A549 (cell line): ENCODE results near the gene ITGBL1. TPM values are rescaled to one million over a fixed set of nuclear protein-coding genes. Genes with fewer than 3 reads are reported as not detected.

Experiments
- ATAC-seq, 2 experiments: fragments of 200-7000 bp in 1 of 2; fragments of >200 bp in 1 of 2; cut with Nextera tagmentation in 1 of 2; cut with Tn5 transposase in 1 of 2; 3 replicates each; pipeline versions ENCODE4 v1.8.0 to v1.9.1; 2018 to 2020; ENCODE audit warnings: mild to moderate bottlenecking in 1 of 2, moderate library complexity in 1 of 2
- CTCF ChIA-PET: fragments of 300-600 bp; sonication (Branson Sonifier 250); formaldehyde crosslinking; extraction: SDS; loops from one replicate; lab custom pipeline; 2021; ENCODE audit warnings: antibody characterized with exemption, inconsistent platforms; lab: Yijun Ruan, JAX
- POLR2A ChIA-PET: fragments of 350-600 bp; formaldehyde crosslinking; extraction: SDS; loops from one replicate; lab custom pipeline; 2021; ENCODE audit warnings: antibody characterized with exemption, inconsistent platforms; lab: Yijun Ruan, JAX
- DNase-seq, 2 experiments: peaks; one replicate each; pipeline versions ENCODE4 v3.0.0 to v3.0.0-alpha.2; 2011 to 2016; ENCODE audit warnings: low read depth in 1 of 2, low spot score in 1 of 2
- FAIRE-seq: peaks from 2 replicates; lab custom pipeline; 2011; peaks lifted over from hg19 to GRCh38; lab: Jason Lieb, UNC
- H3K27ac ChIP-seq, 2 experiments: fragments of >200 bp; sonication (Bioruptor Twin); formaldehyde crosslinking; 3 replicates each; pipeline ENCODE4 v1.5.1; 2016 to 2017
- H3K4me1 ChIP-seq: fragments of >200 bp; sonication (Bioruptor Twin); formaldehyde crosslinking; 3 replicates; pipeline ENCODE4 v1.6.1; 2016
- H3K4me2 ChIP-seq: fragments of >200 bp; sonication (Bioruptor Twin); formaldehyde crosslinking; 3 replicates; pipeline ENCODE4 v1.6.1; 2016
- H3K4me3 ChIP-seq: fragments of >200 bp; sonication (Bioruptor Twin); formaldehyde crosslinking; 3 replicates; pipeline ENCODE4 v1.5.1; 2016
- H3K9me3 ChIP-seq: fragments of >200 bp; sonication (Bioruptor Twin); formaldehyde crosslinking; 3 replicates; pipeline ENCODE4 v1.6.1; 2016
- CEBPB ChIP-seq, 2 experiments: fragments of >200 bp in 1 of 2; sonication (Bioruptor Twin) in 1 of 2; formaldehyde crosslinking in 1 of 2; IDR thresholded peaks; 2 replicates each; pipeline ENCODE4 v1.6.1; 2012 to 2016
- ESRRA ChIP-seq: fragments of 150-350 bp; IDR thresholded peaks from 2 replicates; pipeline ENCODE4 v1.6.1; 2014; ENCODE audit warnings: mild to moderate bottlenecking, low read length, borderline replicate concordance
- FOSB ChIP-seq: fragments of 250-450 bp; sonication (Bioruptor Pico); IDR thresholded peaks from 2 replicates; pipeline ENCODE4 v1.5.0; 2020; ENCODE audit warnings: mild to moderate bottlenecking, moderate library complexity
- HOXA7 ChIP-seq: fragments of 250-450 bp; sonication (Bioruptor Pico); IDR thresholded peaks from 2 replicates; pipeline ENCODE4 v1.5.0; 2020; ENCODE audit warnings: mild to moderate bottlenecking, moderate library complexity
- HOXB5 ChIP-seq: fragments of 250-450 bp; sonication (Bioruptor Pico); IDR thresholded peaks from 2 replicates; pipeline ENCODE4 v1.5.0; 2020; ENCODE audit warnings: mild to moderate bottlenecking, moderate library complexity
- NPAS2 ChIP-seq: fragments of 250-450 bp; sonication (Bioruptor Pico); IDR thresholded peaks from 2 replicates; pipeline ENCODE4 v1.8.0; 2022; ENCODE audit warnings: mild to moderate bottlenecking, moderate library complexity, borderline replicate concordance
- RARB ChIP-seq: fragments of 250-450 bp; sonication (Bioruptor Pico); IDR thresholded peaks from 2 replicates; pipeline ENCODE4 v1.8.0; 2021; ENCODE audit warnings: mild to moderate bottlenecking, moderate library complexity
- RCOR1 ChIP-seq: fragments of 150-350 bp; IDR thresholded peaks from 2 replicates; pipeline ENCODE4 v1.6.1; 2014; ENCODE audit warnings: antibody characterized with exemption, low read length, low read depth
- TFCP2L1 ChIP-seq: fragments of 250-450 bp; sonication (Bioruptor Pico); IDR thresholded peaks from 2 replicates; pipeline ENCODE4 v1.5.0; 2021; ENCODE audit warnings: mild to moderate bottlenecking
- TP53 ChIP-seq: fragments of 250-450 bp; sonication (Bioruptor Pico); IDR thresholded peaks from 2 replicates; pipeline ENCODE4 v1.5.0; 2021; ENCODE audit warnings: mild to moderate bottlenecking, moderate library complexity
- WGBS: methylation state at CpG from one replicate; pipeline ENCODE4 v1.1.6; 2017; ENCODE audit errors: missing lambda C conversion rate; 5-methylcytosine and 5-hydroxymethylcytosine counted together
- polyA plus RNA-seq, 4 experiments: library from polyadenylated mRNA; depleted of rRNA in 3 of 4; stranded (reverse); fragments of >200 nt; fragmentation: RNase III in 1 of 4; extraction: RNeasy Plus Mini Kit Qiagen cat#74134 plus additional on column Dnase treatment in 1 of 4; gene quantifications; 2 replicates in 3 of 4; 3 replicates in 1 of 4; pipeline ENCODE4 v1.2.3, GENCODE V29; 2011 to 2017
- TF ChIP-seq, protein P1 (sequence below): fragments of >200 bp; sonication (Bioruptor Twin); formaldehyde crosslinking; IDR thresholded peaks from 3 replicates; pipeline ENCODE4 v1.5.1; 2016
- TF ChIP-seq, protein P2 (sequence below): fragments of 200-600 bp; sonication (generic); IDR thresholded peaks from 2 replicates; pipeline ENCODE4 v1.6.1; 2016; ENCODE audit warnings: antibody characterized with exemption, mild to moderate bottlenecking, moderate library complexity
- TF ChIP-seq, protein P3 (sequence below): IDR thresholded peaks from 2 replicates; pipeline ENCODE4 v1.6.1; 2012

Gene ITGBL1
- polyA plus RNA-seq, 2 of the 4 experiments (the other 2 are of a cell fraction): 0.40 to 1.3 TPM

DNA sequence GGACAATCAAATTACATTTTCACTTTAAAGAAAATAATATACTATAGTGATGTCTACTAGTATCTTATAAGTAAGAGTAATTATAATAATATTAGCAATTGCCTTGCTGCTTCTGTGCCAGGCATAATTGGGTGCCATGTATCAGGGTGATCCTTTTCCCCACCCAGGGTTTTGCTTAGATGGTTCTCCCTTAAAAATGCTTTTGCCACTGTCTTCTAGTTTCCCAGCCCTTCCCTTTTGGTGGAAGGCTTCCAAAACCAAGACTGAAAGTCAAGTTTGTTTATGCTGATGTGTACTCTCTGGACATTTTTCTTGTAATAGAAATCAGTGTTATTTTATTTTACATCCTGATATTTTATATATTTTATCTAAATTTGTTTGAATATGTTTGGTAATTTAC, 77.8 kb downstream of the ITGBL1 start:
- DNase-seq (no peak), ATAC-seq (no peak), FAIRE-seq (no peak)
- CTCF ChIA-PET: interaction anchor here (0.9 kb wide), 1 partner anchor 227 kb away, joined by 3 read pairs; no protein-coding TSS in a partner anchor
- POLR2A ChIA-PET: no interaction called here
- Histone ChIP-seq H3K27ac (no peak overlapping the region), H3K9me3 (no peaks in the 10 kb centered on the region), H3K4me2 (no peak overlapping the region), H3K4me3 (no peak overlapping the region), H3K4me1 (no peaks in the 10 kb centered on the region)
- TF ChIP-seq FOSB (no peak), HOXB5 (no peak), RARB (CRISPR knock-in tag) (no peak), ESRRA (no peak), TP53 (CRISPR knock-in tag) (no peak), RCOR1 (no peak), CEBPB (IDR thresholded peaks at IDR 0.05) (no peak), TFCP2L1 (no peak)
- TF ChIP-seq, protein P1, sequence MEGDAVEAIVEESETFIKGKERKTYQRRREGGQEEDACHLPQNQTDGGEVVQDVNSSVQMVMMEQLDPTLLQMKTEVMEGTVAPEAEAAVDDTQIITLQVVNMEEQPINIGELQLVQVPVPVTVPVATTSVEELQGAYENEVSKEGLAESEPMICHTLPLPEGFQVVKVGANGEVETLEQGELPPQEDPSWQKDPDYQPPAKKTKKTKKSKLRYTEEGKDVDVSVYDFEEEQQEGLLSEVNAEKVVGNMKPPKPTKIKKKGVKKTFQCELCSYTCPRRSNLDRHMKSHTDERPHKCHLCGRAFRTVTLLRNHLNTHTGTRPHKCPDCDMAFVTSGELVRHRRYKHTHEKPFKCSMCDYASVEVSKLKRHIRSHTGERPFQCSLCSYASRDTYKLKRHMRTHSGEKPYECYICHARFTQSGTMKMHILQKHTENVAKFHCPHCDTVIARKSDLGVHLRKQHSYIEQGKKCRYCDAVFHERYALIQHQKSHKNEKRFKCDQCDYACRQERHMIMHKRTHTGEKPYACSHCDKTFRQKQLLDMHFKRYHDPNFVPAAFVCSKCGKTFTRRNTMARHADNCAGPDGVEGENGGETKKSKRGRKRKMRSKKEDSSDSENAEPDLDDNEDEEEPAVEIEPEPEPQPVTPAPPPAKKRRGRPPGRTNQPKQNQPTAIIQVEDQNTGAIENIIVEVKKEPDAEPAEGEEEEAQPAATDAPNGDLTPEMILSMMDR: no peak
- TF ChIP-seq, protein P2, sequence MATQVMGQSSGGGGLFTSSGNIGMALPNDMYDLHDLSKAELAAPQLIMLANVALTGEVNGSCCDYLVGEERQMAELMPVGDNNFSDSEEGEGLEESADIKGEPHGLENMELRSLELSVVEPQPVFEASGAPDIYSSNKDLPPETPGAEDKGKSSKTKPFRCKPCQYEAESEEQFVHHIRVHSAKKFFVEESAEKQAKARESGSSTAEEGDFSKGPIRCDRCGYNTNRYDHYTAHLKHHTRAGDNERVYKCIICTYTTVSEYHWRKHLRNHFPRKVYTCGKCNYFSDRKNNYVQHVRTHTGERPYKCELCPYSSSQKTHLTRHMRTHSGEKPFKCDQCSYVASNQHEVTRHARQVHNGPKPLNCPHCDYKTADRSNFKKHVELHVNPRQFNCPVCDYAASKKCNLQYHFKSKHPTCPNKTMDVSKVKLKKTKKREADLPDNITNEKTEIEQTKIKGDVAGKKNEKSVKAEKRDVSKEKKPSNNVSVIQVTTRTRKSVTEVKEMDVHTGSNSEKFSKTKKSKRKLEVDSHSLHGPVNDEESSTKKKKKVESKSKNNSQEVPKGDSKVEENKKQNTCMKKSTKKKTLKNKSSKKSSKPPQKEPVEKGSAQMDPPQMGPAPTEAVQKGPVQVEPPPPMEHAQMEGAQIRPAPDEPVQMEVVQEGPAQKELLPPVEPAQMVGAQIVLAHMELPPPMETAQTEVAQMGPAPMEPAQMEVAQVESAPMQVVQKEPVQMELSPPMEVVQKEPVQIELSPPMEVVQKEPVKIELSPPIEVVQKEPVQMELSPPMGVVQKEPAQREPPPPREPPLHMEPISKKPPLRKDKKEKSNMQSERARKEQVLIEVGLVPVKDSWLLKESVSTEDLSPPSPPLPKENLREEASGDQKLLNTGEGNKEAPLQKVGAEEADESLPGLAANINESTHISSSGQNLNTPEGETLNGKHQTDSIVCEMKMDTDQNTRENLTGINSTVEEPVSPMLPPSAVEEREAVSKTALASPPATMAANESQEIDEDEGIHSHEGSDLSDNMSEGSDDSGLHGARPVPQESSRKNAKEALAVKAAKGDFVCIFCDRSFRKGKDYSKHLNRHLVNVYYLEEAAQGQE: no peak

DNA sequence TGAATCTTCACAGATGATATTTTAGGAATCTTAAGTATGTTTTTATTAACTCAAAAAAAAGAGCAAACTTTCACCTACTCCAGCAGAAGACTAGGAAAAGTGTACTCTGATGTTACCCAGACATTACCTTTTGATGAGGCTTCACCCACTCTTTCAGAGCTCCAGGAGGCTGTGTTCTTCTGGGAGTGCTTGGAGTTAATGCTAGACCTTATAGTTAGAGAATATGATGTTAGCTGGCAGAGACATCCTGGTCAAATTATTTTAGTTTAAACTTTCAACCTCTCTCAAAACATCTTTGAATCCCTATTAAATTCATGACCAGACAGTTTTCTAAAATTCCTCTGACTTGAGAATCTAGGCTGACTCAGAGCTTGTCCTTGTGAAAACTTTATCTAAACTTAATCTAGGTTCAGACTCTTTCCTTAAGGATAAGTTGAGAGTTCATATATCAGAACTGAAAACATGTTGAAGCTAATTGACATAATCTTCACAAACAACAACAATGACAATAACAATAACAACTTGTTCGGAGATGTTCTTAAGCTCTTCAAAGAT, 82.8 kb downstream of the ITGBL1 start:
- FAIRE-seq (no peak), ATAC-seq (no peak), DNase-seq (no peak)
- H3K4me2 ChIP-seq: no peak overlapping the region
- no peak overlapping the region for H3K4me3 ChIP-seq
- no peaks in the 10 kb centered on the region for H3K9me3 ChIP-seq
- TF ChIP-seq, protein P2: no peak
- TF ChIP-seq HOXA7: no peak
- TF ChIP-seq, protein P3, sequence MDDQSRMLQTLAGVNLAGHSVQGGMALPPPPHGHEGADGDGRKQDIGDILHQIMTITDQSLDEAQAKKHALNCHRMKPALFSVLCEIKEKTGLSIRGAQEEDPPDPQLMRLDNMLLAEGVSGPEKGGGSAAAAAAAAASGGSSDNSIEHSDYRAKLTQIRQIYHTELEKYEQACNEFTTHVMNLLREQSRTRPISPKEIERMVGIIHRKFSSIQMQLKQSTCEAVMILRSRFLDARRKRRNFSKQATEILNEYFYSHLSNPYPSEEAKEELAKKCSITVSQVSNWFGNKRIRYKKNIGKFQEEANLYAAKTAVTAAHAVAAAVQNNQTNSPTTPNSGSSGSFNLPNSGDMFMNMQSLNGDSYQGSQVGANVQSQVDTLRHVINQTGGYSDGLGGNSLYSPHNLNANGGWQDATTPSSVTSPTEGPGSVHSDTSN: no peak
- no peak for TF ChIP-seq NPAS2 (CRISPR knock-in tag)
- ChIA-PET POLR2A (no interaction called here), CTCF (interaction anchor here (1.1 kb wide), 1 partner anchor 10 kb away, joined by 3 read pairs; no protein-coding TSS in a partner anchor)
- WGBS: 85% methylated on average over 1 of the region's 1 CpG
- no peak overlapping the region for H3K27ac ChIP-seq
- no peaks in the 10 kb centered on the region for H3K4me1 ChIP-seq
